Spleen (tissue), 11 donors: ENCODE measurements around the gene MREG. TPM values are rescaled to one million over a fixed set of nuclear protein-coding genes. Genes with fewer than 3 reads are reported as not detected.

Experiments used
- DNase-seq: peaks from one replicate; pipeline ENCODE4 v3.0.0-alpha.2; 2020
- H3K27ac ChIP-seq, 8 donors: fragments of 200-600 bp; sonication (generic) in 7 of 8; 1 replicate in 4 of 8; 2 replicates in 4 of 8; pipeline versions ENCODE4 v1.5.0 to v1.8.0; 2016 to 2021; ENCODE audit warnings: inconsistent platforms in 4 of 8, mild to moderate bottlenecking in 4 of 8, moderate library complexity in 1 of 8
- H3K27me3 ChIP-seq, 7 donors: fragments of 200-600 bp; sonication (generic) in 6 of 7; replicated peaks in 1 of 7; 1 replicate in 4 of 7; 2 replicates in 3 of 7; pipeline versions ENCODE4 v1.5.0 to v1.8.0; 2016 to 2021; ENCODE audit warnings: inconsistent platforms in 3 of 7, mild to moderate bottlenecking in 1 of 7
- H3K36me3 ChIP-seq, 6 donors: fragments of 200-600 bp; sonication (generic) in 5 of 6; 1 replicate in 4 of 6; 2 replicates in 2 of 6; pipeline versions ENCODE4 v1.5.0 to v1.8.0; 2016 to 2021; ENCODE audit warnings: inconsistent platforms in 2 of 6
- H3K4me1 ChIP-seq, 6 donors: fragments of 200-600 bp; sonication (generic) in 5 of 6; 1 replicate in 3 of 6; 2 replicates in 3 of 6; pipeline versions ENCODE4 v1.5.0 to v1.8.0; 2016 to 2021; ENCODE audit warnings: inconsistent platforms in 3 of 6
- H3K4me3 ChIP-seq, 8 donors: fragments of 200-600 bp; sonication (generic) in 7 of 8; 1 replicate in 4 of 8; 2 replicates in 4 of 8; pipeline versions ENCODE4 v1.5.0 to v1.8.0; 2016 to 2021; ENCODE audit warnings: inconsistent platforms in 4 of 8, mild to moderate bottlenecking in 4 of 8, moderate library complexity in 2 of 8
- H3K9me3 ChIP-seq, 8 donors: fragments of 200-600 bp; sonication (generic) in 7 of 8; 1 replicate in 4 of 8; 2 replicates in 4 of 8; pipeline versions ENCODE4 v1.5.0 to v1.8.0; 2016 to 2021; ENCODE audit warnings: inconsistent platforms in 4 of 8
- POLR2A ChIP-seq, 3 donors: fragments of 450-650 bp; IDR thresholded peaks; one replicate each; pipeline ENCODE4 v1.5.1; 2017; ENCODE audit warnings: antibody characterized with exemption in 3 of 3, mild to moderate bottlenecking in 1 of 3
- POLR2AphosphoS5 ChIP-seq, 3 donors: sonication (generic); formaldehyde crosslinking; IDR thresholded peaks; one replicate each; pipeline ENCODE4 v1.5.1; 2017; ENCODE audit warnings: antibody characterized with exemption in 3 of 3
- WGBS, 5 donors: extraction: QIAGEN DNeasy Blood & Tissue Kit in 3 of 5; methylation state at CpG; one replicate each; pipeline versions ENCODE4 v1.1.5 to v1.1.7; 2013 to 2018; 5-methylcytosine and 5-hydroxymethylcytosine counted together
- intact Hi-C: fragments of 100-400 bp; cut with DNase I; formaldehyde crosslinking; loops from one replicate; pipeline ENCODE4 v1.15.0; 2023; ENCODE audit warnings: low total_unique reads
- polyA plus RNA-seq, 3 donors: library from polyadenylated mRNA; stranded (reverse); fragments of 200-250 nt; gene quantifications; one replicate each; pipeline ENCODE4 v1.2.1, GENCODE V29; 2013
- total RNA-seq, 7 donors: library from RNA; depleted of rRNA in 3 of 7; stranded (reverse); fragments of >200 nt in 3 of 7; fragmentation: NEBNext Ultra II Directional in 4 of 7; extraction: Animal tissue kit (Norgen Biotek cat#: 25700) in 4 of 7; gene quantifications; one replicate each; pipeline versions ENCODE4 v1.1.0 to v1.2.1, GENCODE V29; 2016 to 2021
- TF ChIP-seq, protein P1 (sequence below), 11 experiments: fragments of 200-600 bp in 7 of 11; fragments of 450-650 bp in 4 of 11; sonication (generic) in 4 of 11; IDR thresholded peaks in 8 of 11; conservative IDR thresholded peaks in 3 of 11; 1 replicate in 7 of 11; 2 replicates in 4 of 11; pipeline versions ENCODE4 v1.4.0 to v1.8.0; 2016 to 2021; ENCODE audit warnings: antibody characterized with exemption in 11 of 11, inconsistent platforms in 4 of 11, mild to moderate bottlenecking in 1 of 11
- donor health status: healthy with polysubstance abuse.
- donor health status: DM: no; HTN: no; CAD: no; lungs with moderate emphysema.
- donor health status: DM: no; HTN: no; CAD: no.
- donor health status: Bipolar disorder and iron deficiency.
- donor health status: healthy.
- donor health status: DM: no; HTN: no; CAD: no.
- donor health status: DM: yes; HTN: yes; CAD: no.

Gene MREG
- total and polyA plus RNA-seq, 10 donors = 4.5 to 8.3 (median 6.6) TPM

DNA sequence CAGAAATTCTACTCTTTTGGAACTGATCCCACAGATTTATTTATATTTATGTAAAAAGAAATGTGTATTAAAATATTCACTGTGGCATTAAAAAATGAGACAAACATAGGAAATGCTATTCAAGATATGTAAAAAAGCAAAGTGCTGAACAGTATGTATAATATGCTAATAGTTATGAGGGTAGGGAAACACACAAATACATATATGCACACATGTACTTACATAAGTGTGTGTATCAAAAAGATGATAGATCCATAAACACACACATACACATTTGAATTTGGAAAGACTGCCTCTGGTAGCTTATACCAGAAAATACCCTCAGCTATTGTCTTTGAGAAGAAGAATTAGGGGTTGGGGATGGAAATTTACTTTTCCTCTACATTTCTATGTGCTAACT lies 103.2 kb downstream of the MREG start:
- H3K4me1 ChIP-seq = no peaks in the 10 kb centered on the region
- no peaks in the 10 kb centered on the region for H3K36me3 ChIP-seq
- H3K4me3 ChIP-seq = no peak overlapping the region
- no peak for DNase-seq
- H3K27me3 ChIP-seq = no peaks in the 10 kb centered on the region
- TF ChIP-seq POLR2AphosphoS5 (IDR thresholded peaks at IDR 0.05) (no peak), POLR2A (IDR thresholded peaks at IDR 0.05) (no peak)
- TF ChIP-seq, protein P1, sequence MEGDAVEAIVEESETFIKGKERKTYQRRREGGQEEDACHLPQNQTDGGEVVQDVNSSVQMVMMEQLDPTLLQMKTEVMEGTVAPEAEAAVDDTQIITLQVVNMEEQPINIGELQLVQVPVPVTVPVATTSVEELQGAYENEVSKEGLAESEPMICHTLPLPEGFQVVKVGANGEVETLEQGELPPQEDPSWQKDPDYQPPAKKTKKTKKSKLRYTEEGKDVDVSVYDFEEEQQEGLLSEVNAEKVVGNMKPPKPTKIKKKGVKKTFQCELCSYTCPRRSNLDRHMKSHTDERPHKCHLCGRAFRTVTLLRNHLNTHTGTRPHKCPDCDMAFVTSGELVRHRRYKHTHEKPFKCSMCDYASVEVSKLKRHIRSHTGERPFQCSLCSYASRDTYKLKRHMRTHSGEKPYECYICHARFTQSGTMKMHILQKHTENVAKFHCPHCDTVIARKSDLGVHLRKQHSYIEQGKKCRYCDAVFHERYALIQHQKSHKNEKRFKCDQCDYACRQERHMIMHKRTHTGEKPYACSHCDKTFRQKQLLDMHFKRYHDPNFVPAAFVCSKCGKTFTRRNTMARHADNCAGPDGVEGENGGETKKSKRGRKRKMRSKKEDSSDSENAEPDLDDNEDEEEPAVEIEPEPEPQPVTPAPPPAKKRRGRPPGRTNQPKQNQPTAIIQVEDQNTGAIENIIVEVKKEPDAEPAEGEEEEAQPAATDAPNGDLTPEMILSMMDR (IDR thresholded peaks at IDR 0.05 in 8 of 11, conservative IDR thresholded peaks at IDR 0.05 in 3 of 11) = no peak
- H3K27ac ChIP-seq = no peak overlapping the region
- no peaks in the 10 kb centered on the region for H3K9me3 ChIP-seq
- intact Hi-C loops = no loop called here

GRCh38 chr2:215907147-215907546 lies 106.2 kb downstream of the MREG start:
- Histone ChIP-seq H3K27me3 (no peaks in the 10 kb centered on the region), H3K4me3 (no peak overlapping the region), H3K4me1 (no peaks in the 10 kb centered on the region), H3K27ac (no peak overlapping the region), H3K36me3 (no peaks in the 10 kb centered on the region), H3K9me3 (no peaks in the 10 kb centered on the region)
- 85 to 94% (median 90%) methylated on average over 9 of the region's 9 CpGs for WGBS, 5 donors
- no peak for DNase-seq
- TF ChIP-seq, protein P1 (IDR thresholded peaks at IDR 0.05 in 8 of 11, conservative IDR thresholded peaks at IDR 0.05 in 3 of 11) = no peak
- no peak for TF ChIP-seq POLR2AphosphoS5 (IDR thresholded peaks at IDR 0.05)
- no peak for TF ChIP-seq POLR2A (IDR thresholded peaks at IDR 0.05)
- intact Hi-C loops = no loop called here

- intact Hi-C loops = no loop called here
- Histone ChIP-seq H3K27me3 (no peaks in the 10 kb centered on the region), H3K9me3 (no peaks in the 10 kb centered on the region), H3K4me1 (no peaks in the 10 kb centered on the region), H3K4me3 (no peak overlapping the region), H3K36me3 (no peaks in the 10 kb centered on the region), H3K27ac (no peak overlapping the region)
- no peak for DNase-seq
- TF ChIP-seq POLR2AphosphoS5 (IDR thresholded peaks at IDR 0.05) (no peak), POLR2A (IDR thresholded peaks at IDR 0.05) (no peak)
- TF ChIP-seq, protein P1 (IDR thresholded peaks at IDR 0.05 in 8 of 11, conservative IDR thresholded peaks at IDR 0.05 in 3 of 11) = no peak
These were observed 106.9 kb downstream of the MREG start for GRCh38 chr2:215906458-215906857.

DNA sequence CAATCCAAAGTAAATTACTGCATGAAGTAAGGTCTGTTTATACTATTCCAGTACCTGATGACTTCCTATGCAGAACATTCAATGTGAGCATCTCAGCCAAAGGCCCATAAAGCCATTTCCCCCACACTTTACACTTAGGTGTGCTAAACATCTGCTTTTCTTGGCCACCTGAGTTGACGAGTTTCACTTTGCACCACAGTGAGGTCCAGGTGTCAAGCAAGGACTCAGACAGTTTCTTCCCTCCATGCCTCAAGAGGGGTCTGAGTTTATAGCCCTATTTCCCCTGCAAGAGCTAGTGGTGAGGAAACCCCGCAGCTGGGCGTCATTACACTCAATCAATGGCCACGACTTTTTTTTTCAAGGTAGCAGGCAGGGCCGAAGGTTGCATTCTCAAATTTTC lies 107.7 kb downstream of the MREG start:
- Histone ChIP-seq H3K4me3 (no peak overlapping the region), H3K9me3 (no peaks in the 10 kb centered on the region), H3K27me3 (no peaks in the 10 kb centered on the region), H3K4me1 (peaks cover 0 to 4% (median 0%) of the 10 kb centered on the region in 6 donors), H3K36me3 (no peaks in the 10 kb centered on the region), H3K27ac (no peak overlapping the region)
- WGBS, 5 donors = 43 to 76% (median 67%) methylated on average over 5 of the region's 5 CpGs
- intact Hi-C loops = no loop called here
- no peak for DNase-seq
- TF ChIP-seq POLR2A (IDR thresholded peaks at IDR 0.05) = no peak
- TF ChIP-seq POLR2AphosphoS5 (IDR thresholded peaks at IDR 0.05) = no peak
- TF ChIP-seq, protein P1 (IDR thresholded peaks at IDR 0.05 in 8 of 11, conservative IDR thresholded peaks at IDR 0.05 in 3 of 11) = no peak
